ENCODE measurements around the gene FKBP11. TPM values are rescaled to one million over a fixed set of nuclear protein-coding genes. Genes with fewer than 3 reads are reported as not detected.

FKBP11 gene
- 10 to 100 TPM; 48.7 to 52.6 TPM for total RNA-seq

GRCh38 chr12:48925304-48926011, at the start of gene FKBP11:
Gene FKBP11, minus strand, starts transcription at chr12:48925492. Its CDS starts 64 bp downstream, at chr12:48925428.
- peaks cover 21% of the 10 kb centered on the region for H3K4me1 Mint-ChIP-seq (ENCODE audit: low read depth)
- peaks cover 39% of the 10 kb centered on the region for H3K36me3 Mint-ChIP-seq (ENCODE audit: low read depth)

GRCh38 chr12:48973941-48974673, 48.8 kb upstream of the FKBP11 start:
- ATAC-seq = peak; percentile 22
- Mint-ChIP-seq H3K4me3 (no peak overlapping the region), H3K4me1 (ENCODE audit: low read depth) (peaks cover 54% of the 10 kb centered on the region)

More at GRCh38 chr12:48925304-48926011, at the start of gene FKBP11:
- peak; percentile 90 for ATAC-seq
- ChIA-PET POLR2A (interaction anchor here (0.5 to 1.6 kb wide), 12 partner anchors 9 to 93 kb away, joined by 3 to 12 read pairs (median 4); partner anchors contain the start of genes DDX23, RND1 and WNT1), CTCF (interaction anchor here (0.8 to 8.5 kb wide), 19 partner anchors 10 to 110 kb away, joined by 3 to 77 read pairs (median 6); partner anchors contain the start of genes ARF3, DDX23 and WNT1)
- peak within 1 kb of the TSS; percentile 93 for H3K4me3 Mint-ChIP-seq
- DNase-seq = peak; percentile 82
- peak within 1 kb of the TSS; percentile 95 for H3K27ac Mint-ChIP-seq
- H3K27me3 Mint-ChIP-seq (ENCODE audit: low read depth) = no peaks in the 10 kb centered on the region
- H3K9me3 Mint-ChIP-seq (ENCODE audit: insufficient read depth) = no peaks in the 10 kb centered on the region

GRCh38 chr12:48973531-48973930, 48.2 kb upstream of the FKBP11 start:
- Mint-ChIP-seq H3K9me3 (ENCODE audit: insufficient read depth) (no peaks in the 10 kb centered on the region), H3K27ac (no peak overlapping the region), H3K4me1 (ENCODE audit: low read depth) (peaks cover 48% of the 10 kb centered on the region), H3K36me3 (ENCODE audit: low read depth) (no peaks in the 10 kb centered on the region), H3K27me3 (ENCODE audit: low read depth) (peaks cover 84% of the 10 kb centered on the region), H3K4me3 (no peak overlapping the region)
- POLR2A ChIA-PET = no interaction called here
- DNase-seq (no peak), ATAC-seq (no peak)
- CTCF ChIA-PET = interaction anchor here (0.9 to 2.1 kb wide), 8 partner anchors 9 to 121 kb away, joined by 3 to 12 read pairs (median 5); partner anchors contain the start of gene DDX23

More at GRCh38 chr12:48973941-48974673, 48.8 kb upstream of the FKBP11 start:
- POLR2A ChIA-PET = no interaction called here
- Mint-ChIP-seq H3K27ac (no peak overlapping the region), H3K36me3 (ENCODE audit: low read depth) (no peaks in the 10 kb centered on the region), H3K27me3 (ENCODE audit: low read depth) (peaks cover 83% of the 10 kb centered on the region), H3K9me3 (ENCODE audit: insufficient read depth) (no peaks in the 10 kb centered on the region)
- CTCF ChIA-PET = interaction anchor here (0.7 to 2.1 kb wide), 9 partner anchors 9 to 122 kb away, joined by 3 to 12 read pairs (median 5); partner anchors contain the start of gene DDX23
- DNase-seq = peak; percentile 62

- Mint-ChIP-seq H3K27me3 (ENCODE audit: low read depth) (peaks cover 84% of the 10 kb centered on the region), H3K27ac (no peak overlapping the region), H3K4me3 (no peak overlapping the region), H3K4me1 (ENCODE audit: low read depth) (peaks cover 46% of the 10 kb centered on the region), H3K9me3 (ENCODE audit: insufficient read depth) (no peaks in the 10 kb centered on the region), H3K36me3 (ENCODE audit: low read depth) (no peaks in the 10 kb centered on the region)
- ATAC-seq (no peak), DNase-seq (no peak)
- ChIA-PET POLR2A (interaction anchor here (1.5 kb wide), 1 partner anchor 15 kb away, joined by 5 read pairs; the partner anchor contains the start of gene ARF3), CTCF (interaction anchor here (1.2 to 5.8 kb wide), 10 partner anchors 9 to 121 kb away, joined by 3 to 42 read pairs (median 6); partner anchors contain the start of genes ARF3 and DDX23)
These were observed 47.7 kb upstream of the FKBP11 start for GRCh38 chr12:48972952-48973483.

- peaks cover 82% of the 10 kb centered on the region for H3K27me3 Mint-ChIP-seq (ENCODE audit: low read depth)
- no peaks in the 10 kb centered on the region for H3K36me3 Mint-ChIP-seq (ENCODE audit: low read depth)
- ATAC-seq (peak; percentile 28), DNase-seq (peak; percentile 35)
- CTCF ChIA-PET = interaction anchor here (1.1 to 6.0 kb wide), 7 partner anchors 7 to 126 kb away, joined by 3 to 42 read pairs (median 9); partner anchors contain the start of genes ARF3, DDN and WNT1
- POLR2A ChIA-PET = interaction anchor here (1.5 kb wide), 1 partner anchor 15 kb away, joined by 5 read pairs; the partner anchor contains the start of gene ARF3
- peak overlapping the region; percentile 59 for H3K4me3 Mint-ChIP-seq
- peaks cover 40% of the 10 kb centered on the region for H3K4me1 Mint-ChIP-seq (ENCODE audit: low read depth)
- H3K27ac Mint-ChIP-seq = no peak overlapping the region
- H3K9me3 Mint-ChIP-seq (ENCODE audit: insufficient read depth) = no peaks in the 10 kb centered on the region
These were observed 47.1 kb upstream of the FKBP11 start for GRCh38 chr12:48972213-48972951.

GRCh38 chr12:48970702-48971334, 45.5 kb upstream of the FKBP11 start:
- no peak overlapping the region for H3K27ac Mint-ChIP-seq
- POLR2A ChIA-PET = interaction anchor here (0.9 kb wide), 1 partner anchor 47 kb away, joined by 4 read pairs; no protein-coding TSS in a partner anchor
- DNase-seq = no peak
- no peak for ATAC-seq
- CTCF ChIA-PET = interaction anchor here (0.8 to 6.0 kb wide), 8 partner anchors 8 to 118 kb away, joined by 3 to 42 read pairs (median 4); partner anchors contain the start of genes ARF3, DDN and WNT1
- peaks cover 71% of the 10 kb centered on the region for H3K27me3 Mint-ChIP-seq (ENCODE audit: low read depth)
- H3K9me3 Mint-ChIP-seq (ENCODE audit: insufficient read depth) = no peaks in the 10 kb centered on the region
- no peaks in the 10 kb centered on the region for H3K36me3 Mint-ChIP-seq (ENCODE audit: low read depth)
- H3K4me3 Mint-ChIP-seq = peak overlapping the region; percentile 58
- peaks cover 37% of the 10 kb centered on the region for H3K4me1 Mint-ChIP-seq (ENCODE audit: low read depth)

GRCh38 chr12:48969833-48970701, 44.8 kb upstream of the FKBP11 start:
- no peak for DNase-seq
- POLR2A ChIA-PET = no interaction called here
- no peak overlapping the region for H3K4me3 Mint-ChIP-seq
- H3K4me1 Mint-ChIP-seq (ENCODE audit: low read depth) = peaks cover 37% of the 10 kb centered on the region
- H3K27me3 Mint-ChIP-seq (ENCODE audit: low read depth) = peaks cover 68% of the 10 kb centered on the region
- H3K36me3 Mint-ChIP-seq (ENCODE audit: low read depth) = no peaks in the 10 kb centered on the region
- H3K27ac Mint-ChIP-seq = no peak overlapping the region
- no peaks in the 10 kb centered on the region for H3K9me3 Mint-ChIP-seq (ENCODE audit: insufficient read depth)
- CTCF ChIA-PET = interaction anchor here (0.8 to 6.0 kb wide), 9 partner anchors 9 to 117 kb away, joined by 3 to 42 read pairs (median 3); partner anchors contain the start of genes ARF3 and WNT1
- ATAC-seq = peak; percentile 50

- ATAC-seq (no peak), DNase-seq (no peak)
- Mint-ChIP-seq H3K27ac (no peak overlapping the region), H3K27me3 (ENCODE audit: low read depth) (peaks cover 62% of the 10 kb centered on the region), H3K4me1 (ENCODE audit: low read depth) (peaks cover 37% of the 10 kb centered on the region), H3K4me3 (no peak overlapping the region), H3K9me3 (ENCODE audit: insufficient read depth) (no peaks in the 10 kb centered on the region), H3K36me3 (ENCODE audit: low read depth) (no peaks in the 10 kb centered on the region)
- ChIA-PET POLR2A (interaction anchor here (0.7 to 0.9 kb wide), 2 partner anchors 11 to 117 kb away, joined by 3 read pairs; no protein-coding TSS in a partner anchor), CTCF (interaction anchor here (0.8 to 6.0 kb wide), 9 partner anchors 9 to 78 kb away, joined by 3 to 42 read pairs (median 3); partner anchors contain the start of gene WNT1)
These were observed 44.0 kb upstream of the FKBP11 start for GRCh38 chr12:48969160-48969771.

GRCh38 chr12:48968467-48968866, 43.2 kb upstream of the FKBP11 start:
- peaks cover 58% of the 10 kb centered on the region for H3K27me3 Mint-ChIP-seq (ENCODE audit: low read depth)
- H3K4me3 Mint-ChIP-seq = no peak overlapping the region
- DNase-seq (no peak), ATAC-seq (no peak)
- CTCF ChIA-PET = interaction anchor here (1.2 to 6.0 kb wide), 8 partner anchors 8 to 77 kb away, joined by 3 to 42 read pairs (median 4); partner anchors contain the start of genes ARF3 and WNT1
- no peaks in the 10 kb centered on the region for H3K9me3 Mint-ChIP-seq (ENCODE audit: insufficient read depth)
- POLR2A ChIA-PET = interaction anchor here (0.7 to 1.2 kb wide), 3 partner anchors 9 to 116 kb away, joined by 3 read pairs; partner anchors contain the start of gene WNT1
- no peak overlapping the region for H3K27ac Mint-ChIP-seq
- H3K36me3 Mint-ChIP-seq (ENCODE audit: low read depth) = no peaks in the 10 kb centered on the region
- peaks cover 37% of the 10 kb centered on the region for H3K4me1 Mint-ChIP-seq (ENCODE audit: low read depth)

Data from activated CD8-positive, alpha-beta T cell treated with anti-CD3 and anti-CD28 coated beads, Interleukin-2, amount 10 ng/mL, durations not matched to agents 7 days and 5 days (primary cell).